PC-3 (cell line): Measurements from ENCODE around the gene RNASEL. TPM values are rescaled to one million over a fixed set of nuclear protein-coding genes. Genes with fewer than 3 reads are reported as not detected.

Experiments
- ATAC-seq: fragments of 200-7000 bp; cut with Tn5 transposase; 2 replicates; pipeline ENCODE4 v1.9.1; 2020; ENCODE audit warnings: mild to moderate bottlenecking, moderate library complexity
- BruUV-seq: library from RNA; stranded (reverse); fragments of 400-500 nt; replicated peaks from 2 replicates; lab custom pipeline; 2021; lab: Mats Ljungman, UMichigan
- CTCF ChIA-PET: fragments of 300-600 bp; sonication (Branson Sonifier 250); formaldehyde crosslinking; loops from one replicate; lab custom pipeline; 2022; ENCODE audit warnings: antibody characterized with exemption; lab: Charles Lee
- POLR2A ChIA-PET: fragments of 300-600 bp; sonication (Branson Sonifier 250); formaldehyde crosslinking; loops from one replicate; lab custom pipeline; 2022; ENCODE audit warnings: antibody characterized with exemption; ENCODE audit not compliant: unreplicated experiment; lab: Charles Lee
- DNase-seq: peaks from one replicate; pipeline ENCODE4 v3.0.0-alpha.2; 2015
- H2AFZ ChIP-seq: fragments of 300-600 bp; sonication (generic); 2 replicates; pipeline ENCODE4 v1.6.0; 2016; ENCODE audit warnings: antibody characterized with exemption, low read length
- H3F3A ChIP-seq: fragments of 300-600 bp; sonication (generic); one replicate; pipeline ENCODE4 v1.6.0; 2017; ENCODE audit warnings: antibody characterized with exemption, low read length, control low read depth, mild to moderate bottlenecking; ENCODE audit not compliant: unreplicated experiment
- H3K27ac ChIP-seq: fragments of 300-600 bp; sonication (generic); 2 replicates; pipeline ENCODE4 v1.5.1; 2016; ENCODE audit warnings: mild to moderate bottlenecking, low read length
- H3K27me3 ChIP-seq: fragments of 300-600 bp; sonication (generic); 2 replicates; pipeline ENCODE4 v1.6.1; 2016; ENCODE audit warnings: low read length, mixed read lengths
- H3K36me3 ChIP-seq: fragments of 300-600 bp; sonication (generic); 2 replicates; pipeline ENCODE4 v1.6.1; 2016; ENCODE audit warnings: low read depth, mixed run types, low read length, mixed read lengths
- H3K4me1 ChIP-seq: fragments of 300-600 bp; sonication (generic); 2 replicates; pipeline ENCODE4 v1.5.1; 2016; ENCODE audit warnings: low read length; ENCODE audit not compliant: insufficient read depth
- H3K4me2 ChIP-seq: fragments of 300-600 bp; sonication (generic); 2 replicates; pipeline ENCODE4 v1.6.0; 2016; ENCODE audit warnings: low read length
- H3K4me3 ChIP-seq: fragments of 300-600 bp; sonication (generic); 2 replicates; pipeline ENCODE4 v1.5.1; 2016; ENCODE audit warnings: mild to moderate bottlenecking, low read length, mixed read lengths
- H3K79me2 ChIP-seq: fragments of 300-600 bp; sonication (generic); 2 replicates; pipeline ENCODE4 v1.6.1; 2017; ENCODE audit warnings: low read length, mixed read lengths
- H3K9ac ChIP-seq: fragments of 300-600 bp; sonication (generic); 2 replicates; pipeline ENCODE4 v1.6.0; 2016; ENCODE audit warnings: mild to moderate bottlenecking, low read length
- H3K9me2 ChIP-seq: fragments of 300-600 bp; sonication (generic); replicated peaks from 2 replicates; pipeline ENCODE4 v1.6.1; 2016; ENCODE audit warnings: mixed run types, low read length, mixed read lengths
- H3K9me3 ChIP-seq: fragments of 300-600 bp; sonication (generic); 2 replicates; pipeline ENCODE4 v1.6.1; 2016; ENCODE audit warnings: low read length, mixed read lengths
- H4K20me1 ChIP-seq: fragments of 300-600 bp; sonication (generic); 2 replicates; pipeline ENCODE4 v1.6.1; 2016; ENCODE audit warnings: low read length, mixed read lengths
- CTCF ChIP-seq: fragments of 300-600 bp; sonication (generic); conservative IDR thresholded peaks from 2 replicates; pipeline ENCODE4 v1.5.1; 2017; ENCODE audit warnings: antibody characterized with exemption, low read depth, mild to moderate bottlenecking, low read length
- EZH2 ChIP-seq: fragments of 300-600 bp; sonication (generic); IDR thresholded peaks from one replicate; pipeline ENCODE4 v1.6.1; 2017; ENCODE audit warnings: antibody characterized with exemption, mild to moderate bottlenecking, low read length; ENCODE audit not compliant: unreplicated experiment
- EZH2phosphoT487 ChIP-seq: fragments of 300-600 bp; sonication (generic); IDR thresholded peaks from 2 replicates; pipeline ENCODE4 v1.6.1; 2018; ENCODE audit warnings: mild to moderate bottlenecking, antibody characterized with exemption, low read length, borderline replicate concordance
- intact Hi-C: fragments of 100-400 bp; cut with micrococcal nuclease; formaldehyde crosslinking; loops from 2 replicates; pipeline ENCODE4 v1.9.0; 2023
- total RNA-seq: library from RNA; depleted of rRNA; stranded (reverse); fragments of >200 nt; gene quantifications from 2 replicates; pipeline ENCODE4 v1.2.3, GENCODE V29; 2014; rRNA removed

Gene RNASEL
- total RNA-seq, 1 experiment from 2014 or later, result 1.3 TPM

GRCh38 chr1:182527680-182528079, 61.4 kb downstream of the RNASEL start:
- no peak overlapping the region for H3K9ac ChIP-seq
- BruUV-seq, result no TSS peak
- H3K27ac ChIP-seq, result no peak overlapping the region
- intact Hi-C loops, result no loop called here
- H3K9me3 ChIP-seq, result no peaks in the 10 kb centered on the region
- H4K20me1 ChIP-seq, result no peaks in the 10 kb centered on the region
- H3K27me3 ChIP-seq, result peaks cover 27% of the 10 kb centered on the region
- no peaks in the 10 kb centered on the region for H3K79me2 ChIP-seq
- DNase-seq (peak; percentile 6), ATAC-seq (no peak)
- ChIA-PET POLR2A (no interaction called here), CTCF (no interaction called here)
- H3K9me2 ChIP-seq, result no peaks in the 10 kb centered on the region
- H3K4me1 ChIP-seq, result no peaks in the 10 kb centered on the region
- no peaks in the 10 kb centered on the region for H3F3A ChIP-seq
- H3K4me2 ChIP-seq, result no peak overlapping the region
- H2AFZ ChIP-seq, result no peak overlapping the region
- peak; percentile 26; the same call in 1 of the 2 replicates for TF ChIP-seq CTCF
- no peak for TF ChIP-seq EZH2
- TF ChIP-seq EZH2phosphoT487, result no peak
- H3K4me3 ChIP-seq, result no peak overlapping the region
- H3K36me3 ChIP-seq, result no peaks in the 10 kb centered on the region

DNA sequence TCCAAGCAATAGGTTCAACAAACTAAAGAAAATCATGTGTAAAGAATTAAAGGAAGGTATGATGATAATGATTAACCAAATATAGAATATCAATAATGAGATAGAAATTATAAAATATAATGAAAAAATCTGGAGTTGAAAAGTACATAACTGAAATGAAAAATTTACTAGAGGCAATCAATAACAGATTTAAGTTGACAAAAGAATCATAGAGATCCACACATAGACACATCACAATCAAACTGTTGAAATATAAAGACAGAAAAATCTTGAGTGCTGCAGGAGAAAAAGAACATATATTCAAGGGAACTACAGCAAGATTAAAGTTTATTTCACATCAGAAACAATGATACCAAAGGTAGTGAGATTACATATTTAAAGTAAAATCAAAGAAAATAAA, 63.7 kb downstream of the RNASEL start:
- Histone ChIP-seq H3F3A (no peaks in the 10 kb centered on the region), H3K27ac (no peak overlapping the region), H2AFZ (no peak overlapping the region), H3K9me2 (no peaks in the 10 kb centered on the region), H3K27me3 (0 out of 2 replicates have a peak, but pooled peaks cover 5% of the 10 kb centered on the region), H3K9me3 (no peaks in the 10 kb centered on the region), H4K20me1 (no peaks in the 10 kb centered on the region), H3K4me1 (no peaks in the 10 kb centered on the region), H3K4me2 (no peak overlapping the region), H3K4me3 (no peak overlapping the region), H3K9ac (no peak overlapping the region), H3K79me2 (no peaks in the 10 kb centered on the region), H3K36me3 (no peaks in the 10 kb centered on the region)
- BruUV-seq, result no TSS peak
- ChIA-PET POLR2A (no interaction called here), CTCF (no interaction called here)
- intact Hi-C loops, result no loop called here
- no peak for DNase-seq
- ATAC-seq, result no peak
- TF ChIP-seq CTCF, result no peak
- TF ChIP-seq EZH2phosphoT487, result no peak
- TF ChIP-seq EZH2, result no peak

Other genes with a start within 250 kb of the RNASEL start
- gene GLUL, start 197.5 kb downstream of the RNASEL start, total RNA-seq, result 131 and 159 TPM in 2 replicates
- not detected in 2 replicates for gene TEDDM1, start 188.6 kb downstream of the RNASEL start, total RNA-seq
- not detected in 2 replicates for gene RGSL1, start 139.1 kb downstream of the RNASEL start, total RNA-seq
- 0.40 and 1.5 TPM in 2 replicates for gene RGS16, start 15.1 kb upstream of the RNASEL start, total RNA-seq
- gene RGS8, start 95.3 kb upstream of the RNASEL start, total RNA-seq, result not detected in 2 replicates
- not detected in 2 replicates for gene NPL, start 200.5 kb upstream of the RNASEL start, total RNA-seq